GM23338 (cell line): Measurements from ENCODE around the gene DHFR. TPM values are rescaled to one million over a fixed set of nuclear protein-coding genes. Genes with fewer than 3 reads are reported as not detected.

Experiments used
- ATAC-seq: fragments of 200-7000 bp; cut with Tn5 transposase; 3 replicates; pipeline ENCODE4 v1.9.1; 2020
- DNase-seq: peaks from one replicate; pipeline ENCODE4 v3.0.0-alpha.2; 2015; ENCODE audit warnings: low spot score
- H2AFZ ChIP-seq: fragments of 200-600 bp; sonication (generic); 2 replicates; pipeline ENCODE4 v1.8.0; 2016; ENCODE audit warnings: antibody characterized with exemption, mild to moderate bottlenecking, moderate library complexity
- H3F3A ChIP-seq: fragments of 200-600 bp; sonication (generic); replicated peaks from 2 replicates; pipeline ENCODE4 v1.8.0; 2017; ENCODE audit warnings: antibody characterized with exemption, mixed run types, low read depth
- H3K27ac ChIP-seq: fragments of 200-600 bp; sonication (generic); 2 replicates; pipeline ENCODE4 v1.6.1; 2016; ENCODE audit warnings: low read depth
- H3K27me3 ChIP-seq: fragments of 200-600 bp; sonication (generic); 2 replicates; pipeline ENCODE4 v1.8.0; 2016; ENCODE audit warnings: mild to moderate bottlenecking, mixed run types, moderate library complexity; ENCODE audit not compliant: insufficient read depth
- H3K36me3 ChIP-seq: fragments of 200-600 bp; sonication (generic); 2 replicates; pipeline ENCODE4 v1.8.0; 2016; ENCODE audit warnings: mild to moderate bottlenecking; ENCODE audit not compliant: insufficient read depth
- H3K4me1 ChIP-seq: fragments of 200-600 bp; sonication (generic); 2 replicates; pipeline ENCODE4 v1.8.0; 2016; ENCODE audit warnings: mild to moderate bottlenecking, moderate library complexity; ENCODE audit not compliant: insufficient read depth
- H3K4me2 ChIP-seq: fragments of 200-600 bp; sonication (generic); 2 replicates; pipeline ENCODE4 v1.7.1; 2017; ENCODE audit warnings: mixed run types
- H3K4me3 ChIP-seq: fragments of 200-600 bp; sonication (generic); 2 replicates; pipeline ENCODE4 v1.6.1; 2016; ENCODE audit warnings: mixed run types
- H3K79me2 ChIP-seq: fragments of 200-600 bp; sonication (generic); replicated peaks from 2 replicates; pipeline ENCODE4 v1.8.0; 2017; ENCODE audit warnings: mild to moderate bottlenecking; ENCODE audit not compliant: insufficient read depth
- H3K9me2 ChIP-seq: fragments of 200-600 bp; sonication (generic); 2 replicates; pipeline ENCODE4 v1.8.0; 2017; ENCODE audit not compliant: insufficient read depth
- H4K20me1 ChIP-seq: fragments of 200-600 bp; sonication (generic); replicated peaks from 2 replicates; pipeline ENCODE4 v1.8.0; 2017; ENCODE audit warnings: mild to moderate bottlenecking; ENCODE audit not compliant: insufficient read depth
- H3K27ac Mint-ChIP-seq: 2 replicates; pipeline ENCODE4 v1.8.0; 2020; ENCODE audit warnings: inconsistent platforms, mild to moderate bottlenecking, moderate library complexity, mixed read lengths
- H3K27me3 Mint-ChIP-seq: 3 replicates; pipeline ENCODE4 v1.8.0; 2022; ENCODE audit warnings: low read depth, mild to moderate bottlenecking, moderate library complexity, mixed read lengths, inconsistent platforms; ENCODE audit not compliant: insufficient read depth, poor library complexity
- H3K36me3 Mint-ChIP-seq: 3 replicates; pipeline ENCODE4 v1.8.0; 2021; ENCODE audit warnings: low read depth, mild to moderate bottlenecking, inconsistent platforms, moderate library complexity, mixed read lengths
- H3K4me1 Mint-ChIP-seq: 3 replicates; pipeline ENCODE4 v1.8.0; 2020; ENCODE audit warnings: mild to moderate bottlenecking, inconsistent platforms, mixed read lengths
- H3K4me3 Mint-ChIP-seq: 3 replicates; pipeline ENCODE4 v1.8.0; 2021; ENCODE audit warnings: moderate library complexity, mild to moderate bottlenecking, inconsistent platforms, mixed read lengths
- H3K9me3 Mint-ChIP-seq: 3 replicates; pipeline ENCODE4 v1.8.0; 2020; ENCODE audit warnings: moderate library complexity, mild to moderate bottlenecking, inconsistent platforms, mixed read lengths
- CREB1 ChIP-seq: fragments of 250-450 bp; sonication (Bioruptor Pico); IDR thresholded peaks from 2 replicates; pipeline ENCODE4 v1.5.0; 2020; ENCODE audit warnings: low read depth, mild to moderate bottlenecking, moderate library complexity
- EZH2 ChIP-seq: fragments of 200-600 bp; sonication (generic); IDR thresholded peaks from one replicate; pipeline ENCODE4 v1.8.0; 2017; ENCODE audit warnings: antibody characterized with exemption, mild to moderate bottlenecking, low read depth; ENCODE audit not compliant: unreplicated experiment
- EZH2phosphoT487 ChIP-seq: fragments of 200-600 bp; sonication (generic); IDR thresholded peaks from one replicate; pipeline ENCODE4 v1.8.1; 2018; ENCODE audit warnings: antibody characterized with exemption; ENCODE audit not compliant: unreplicated experiment
- JUNB ChIP-seq: IDR thresholded peaks from one replicate; pipeline ENCODE4 v1.6.1; 2016; ENCODE audit warnings: antibody characterized with exemption; ENCODE audit not compliant: unreplicated experiment
- POLR2AphosphoS5 ChIP-seq: IDR thresholded peaks from 2 replicates; pipeline ENCODE4 v1.6.1; 2016; ENCODE audit warnings: antibody characterized with exemption, low read depth
- STAT1 ChIP-seq: IDR thresholded peaks from one replicate; pipeline ENCODE4 v1.6.1; 2016; ENCODE audit warnings: antibody characterized with exemption; ENCODE audit not compliant: unreplicated experiment
- ZNF114 ChIP-seq: fragments of 250-450 bp; sonication (Bioruptor Pico); IDR thresholded peaks from 2 replicates; pipeline ENCODE4 v1.5.0; 2020; ENCODE audit warnings: mild to moderate bottlenecking, moderate library complexity
- ZNF331 ChIP-seq: fragments of 250-450 bp; sonication (Bioruptor Pico); IDR thresholded peaks from 2 replicates; pipeline ENCODE4 v1.5.0; 2020; ENCODE audit warnings: low read depth, mild to moderate bottlenecking, moderate library complexity
- polyA plus RNA-seq: library from polyadenylated mRNA; unstranded; fragments of >200 nt; fragmentation: Nextera tagmentation; extraction: Ambion mirVana; gene quantifications from 2 replicates; pipeline ENCODE4 v1.2.1, GENCODE V29; 2016
- total RNA-seq: library from RNA; depleted of rRNA; stranded (reverse); fragments of >200 nt; shearing (Covaris generic); gene quantifications from 2 replicates; pipeline ENCODE4 v1.2.3, GENCODE V29; 2014
- TF ChIP-seq, protein P1 (sequence below): IDR thresholded peaks from 2 replicates; pipeline ENCODE4 v1.6.1; 2016; ENCODE audit warnings: antibody characterized with exemption
- TF ChIP-seq, protein P2 (sequence below): fragments of 250-450 bp; sonication (Bioruptor Pico); IDR thresholded peaks from 2 replicates; pipeline ENCODE4 v1.5.0; 2020; ENCODE audit warnings: mild to moderate bottlenecking, moderate library complexity

DHFR gene
- total and polyA plus RNA-seq, 2 experiments from 2014 or later: 56.2 to 95.6 TPM

DNA sequence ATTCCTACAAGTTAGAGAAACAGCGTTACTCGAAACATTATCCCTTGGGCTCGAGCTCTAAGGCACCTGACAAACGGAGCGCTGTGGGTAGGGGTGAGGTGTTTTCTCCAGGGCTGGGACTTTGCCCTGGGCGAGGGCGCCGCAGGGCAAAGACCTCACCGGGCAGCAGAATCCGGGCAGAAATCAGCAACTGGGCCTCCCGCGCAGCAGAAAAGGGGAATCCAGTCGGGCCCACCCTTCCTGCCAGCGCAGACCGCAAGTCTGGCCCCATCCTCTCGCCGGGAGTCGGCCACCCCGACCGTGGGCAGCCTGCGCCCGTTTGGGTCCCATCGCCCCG is 761 bp downstream of the DHFR start:
- no peaks in the 10 kb centered on the region for H3K9me3 Mint-ChIP-seq
- Histone ChIP-seq H3K36me3 (peaks cover 19% of the 10 kb centered on the region; the same call in 1 of the 2 replicates), H3K27ac (peak overlapping the region; percentile 95), H3K4me1 (peaks cover 22% of the 10 kb centered on the region), H3F3A (no peaks in the 10 kb centered on the region; the same call in 1 of the 2 replicates), H2AFZ (peak overlapping the region; percentile 78; the same call in 1 of the 2 replicates), H3K9me2 (no peaks in the 10 kb centered on the region), H3K4me2 (peak overlapping the region; percentile 99), H3K79me2 (peaks cover 20% of the 10 kb centered on the region), H3K4me3 (peak overlapping the region; percentile 97), H3K27me3 (no peaks in the 10 kb centered on the region), H4K20me1 (no peaks in the 10 kb centered on the region; the same call in 1 of the 2 replicates)
- peaks cover 17% of the 10 kb centered on the region for H3K4me1 Mint-ChIP-seq
- TF ChIP-seq STAT1 (no peak), CREB1 (CRISPR knock-in tag) (no peak), ZNF114 (CRISPR knock-in tag) (no peak), ZNF331 (no peak)
- TF ChIP-seq, protein P1, sequence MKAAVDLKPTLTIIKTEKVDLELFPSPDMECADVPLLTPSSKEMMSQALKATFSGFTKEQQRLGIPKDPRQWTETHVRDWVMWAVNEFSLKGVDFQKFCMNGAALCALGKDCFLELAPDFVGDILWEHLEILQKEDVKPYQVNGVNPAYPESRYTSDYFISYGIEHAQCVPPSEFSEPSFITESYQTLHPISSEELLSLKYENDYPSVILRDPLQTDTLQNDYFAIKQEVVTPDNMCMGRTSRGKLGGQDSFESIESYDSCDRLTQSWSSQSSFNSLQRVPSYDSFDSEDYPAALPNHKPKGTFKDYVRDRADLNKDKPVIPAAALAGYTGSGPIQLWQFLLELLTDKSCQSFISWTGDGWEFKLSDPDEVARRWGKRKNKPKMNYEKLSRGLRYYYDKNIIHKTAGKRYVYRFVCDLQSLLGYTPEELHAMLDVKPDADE: no peak
- peak overlapping the region; percentile 93 for H3K27ac Mint-ChIP-seq
- peaks cover 5% of the 10 kb centered on the region for H3K27me3 Mint-ChIP-seq
- H3K36me3 Mint-ChIP-seq: peaks cover 36% of the 10 kb centered on the region
- DNase-seq (peak; percentile 34), ATAC-seq (peak; percentile 4)
- peak overlapping the region; percentile 98 for H3K4me3 Mint-ChIP-seq

DNA sequence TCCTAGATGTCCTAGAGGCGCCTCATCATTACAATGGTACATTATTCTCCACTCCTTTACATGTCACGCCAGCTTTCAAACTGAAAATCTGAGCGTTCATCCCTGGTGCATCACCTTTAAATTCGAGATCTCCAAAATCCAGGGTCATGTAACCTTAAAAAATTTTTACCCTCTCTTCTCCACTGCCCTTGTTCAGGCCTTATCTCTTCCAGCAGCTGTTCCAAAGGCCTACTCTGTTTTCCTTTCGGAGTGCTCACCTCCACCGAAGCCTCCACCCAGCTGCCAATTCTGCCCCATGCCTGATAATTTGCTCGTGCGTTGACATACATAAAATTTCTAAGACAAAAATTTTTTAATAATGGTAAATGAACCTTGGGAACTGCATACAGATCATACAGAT is 1.3 kb downstream of the DHFR start:
- H3K4me1 ChIP-seq: peaks cover 22% of the 10 kb centered on the region
- no peaks in the 10 kb centered on the region for H3K27me3 ChIP-seq
- no peaks in the 10 kb centered on the region for H3K9me2 ChIP-seq
- H3K4me2 ChIP-seq: peak overlapping the region; percentile 99
- ATAC-seq: no peak
- peak overlapping the region; percentile 95; the same call in 1 of the 2 replicates for H3K27ac ChIP-seq
- H3K4me3 ChIP-seq: peak overlapping the region; percentile 97
- peaks cover 20% of the 10 kb centered on the region for H3K79me2 ChIP-seq
- no peaks in the 10 kb centered on the region for H3K9me3 Mint-ChIP-seq
- H3K27ac Mint-ChIP-seq: peak overlapping the region; percentile 93; the same call in 1 of the 2 replicates
- peak overlapping the region; percentile 98 for H3K4me3 Mint-ChIP-seq
- no peaks in the 10 kb centered on the region; the same call in 1 of the 2 replicates for H4K20me1 ChIP-seq
- peaks cover 24% of the 10 kb centered on the region; the same call in 1 of the 2 replicates for H3K36me3 ChIP-seq
- no peaks in the 10 kb centered on the region; the same call in 1 of the 2 replicates for H3F3A ChIP-seq
- H2AFZ ChIP-seq: no peak overlapping the region
- DNase-seq: no peak
- peaks cover 6% of the 10 kb centered on the region for H3K27me3 Mint-ChIP-seq
- peaks cover 17% of the 10 kb centered on the region for H3K4me1 Mint-ChIP-seq
- H3K36me3 Mint-ChIP-seq: peaks cover 36% of the 10 kb centered on the region
- TF ChIP-seq POLR2AphosphoS5 (no peak), EZH2phosphoT487 (no peak), CREB1 (CRISPR knock-in tag) (no peak), EZH2 (no peak), JUNB (no peak)
- TF ChIP-seq, protein P2, sequence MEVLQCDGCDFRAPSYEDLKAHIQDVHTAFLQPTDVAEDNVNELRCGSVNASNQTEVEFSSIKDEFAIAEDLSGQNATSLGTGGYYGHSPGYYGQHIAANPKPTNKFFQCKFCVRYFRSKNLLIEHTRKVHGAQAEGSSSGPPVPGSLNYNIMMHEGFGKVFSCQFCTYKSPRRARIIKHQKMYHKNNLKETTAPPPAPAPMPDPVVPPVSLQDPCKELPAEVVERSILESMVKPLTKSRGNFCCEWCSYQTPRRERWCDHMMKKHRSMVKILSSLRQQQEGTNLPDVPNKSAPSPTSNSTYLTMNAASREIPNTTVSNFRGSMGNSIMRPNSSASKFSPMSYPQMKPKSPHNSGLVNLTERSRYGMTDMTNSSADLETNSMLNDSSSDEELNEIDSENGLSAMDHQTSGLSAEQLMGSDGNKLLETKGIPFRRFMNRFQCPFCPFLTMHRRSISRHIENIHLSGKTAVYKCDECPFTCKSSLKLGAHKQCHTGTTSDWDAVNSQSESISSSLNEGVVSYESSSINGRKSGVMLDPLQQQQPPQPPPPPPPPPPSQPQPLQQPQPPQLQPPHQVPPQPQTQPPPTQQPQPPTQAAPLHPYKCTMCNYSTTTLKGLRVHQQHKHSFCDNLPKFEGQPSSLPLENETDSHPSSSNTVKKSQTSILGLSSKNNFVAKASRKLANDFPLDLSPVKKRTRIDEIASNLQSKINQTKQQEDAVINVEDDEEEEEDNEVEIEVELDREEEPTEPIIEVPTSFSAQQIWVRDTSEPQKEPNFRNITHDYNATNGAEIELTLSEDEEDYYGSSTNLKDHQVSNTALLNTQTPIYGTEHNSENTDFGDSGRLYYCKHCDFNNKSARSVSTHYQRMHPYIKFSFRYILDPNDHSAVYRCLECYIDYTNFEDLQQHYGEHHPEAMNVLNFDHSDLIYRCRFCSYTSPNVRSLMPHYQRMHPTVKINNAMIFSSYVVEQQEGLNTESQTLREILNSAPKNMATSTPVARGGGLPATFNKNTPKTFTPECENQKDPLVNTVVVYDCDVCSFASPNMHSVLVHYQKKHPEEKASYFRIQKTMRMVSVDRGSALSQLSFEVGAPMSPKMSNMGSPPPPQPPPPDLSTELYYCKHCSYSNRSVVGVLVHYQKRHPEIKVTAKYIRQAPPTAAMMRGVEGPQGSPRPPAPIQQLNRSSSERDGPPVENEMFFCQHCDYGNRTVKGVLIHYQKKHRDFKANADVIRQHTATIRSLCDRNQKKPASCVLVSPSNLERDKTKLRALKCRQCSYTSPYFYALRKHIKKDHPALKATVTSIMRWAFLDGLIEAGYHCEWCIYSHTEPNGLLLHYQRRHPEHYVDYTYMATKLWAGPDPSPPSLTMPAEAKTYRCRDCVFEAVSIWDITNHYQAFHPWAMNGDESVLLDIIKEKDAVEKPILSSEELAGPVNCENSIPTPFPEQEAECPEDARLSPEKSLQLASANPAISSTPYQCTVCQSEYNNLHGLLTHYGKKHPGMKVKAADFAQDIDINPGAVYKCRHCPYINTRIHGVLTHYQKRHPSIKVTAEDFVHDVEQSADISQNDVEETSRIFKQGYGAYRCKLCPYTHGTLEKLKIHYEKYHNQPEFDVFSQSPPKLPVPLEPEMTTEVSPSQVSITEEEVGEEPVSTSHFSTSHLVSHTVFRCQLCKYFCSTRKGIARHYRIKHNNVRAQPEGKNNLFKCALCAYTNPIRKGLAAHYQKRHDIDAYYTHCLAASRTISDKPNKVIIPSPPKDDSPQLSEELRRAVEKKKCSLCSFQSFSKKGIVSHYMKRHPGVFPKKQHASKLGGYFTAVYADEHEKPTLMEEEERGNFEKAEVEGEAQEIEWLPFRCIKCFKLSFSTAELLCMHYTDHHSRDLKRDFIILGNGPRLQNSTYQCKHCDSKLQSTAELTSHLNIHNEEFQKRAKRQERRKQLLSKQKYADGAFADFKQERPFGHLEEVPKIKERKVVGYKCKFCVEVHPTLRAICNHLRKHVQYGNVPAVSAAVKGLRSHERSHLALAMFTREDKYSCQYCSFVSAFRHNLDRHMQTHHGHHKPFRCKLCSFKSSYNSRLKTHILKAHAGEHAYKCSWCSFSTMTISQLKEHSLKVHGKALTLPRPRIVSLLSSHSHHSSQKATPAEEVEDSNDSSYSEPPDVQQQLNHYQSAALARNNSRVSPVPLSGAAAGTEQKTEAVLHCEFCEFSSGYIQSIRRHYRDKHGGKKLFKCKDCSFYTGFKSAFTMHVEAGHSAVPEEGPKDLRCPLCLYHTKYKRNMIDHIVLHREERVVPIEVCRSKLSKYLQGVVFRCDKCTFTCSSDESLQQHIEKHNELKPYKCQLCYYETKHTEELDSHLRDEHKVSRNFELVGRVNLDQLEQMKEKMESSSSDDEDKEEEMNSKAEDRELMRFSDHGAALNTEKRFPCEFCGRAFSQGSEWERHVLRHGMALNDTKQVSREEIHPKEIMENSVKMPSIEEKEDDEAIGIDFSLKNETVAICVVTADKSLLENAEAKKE (CRISPR knock-in tag): no peak
